Body of pancreas (tissue), 4 donors: ENCODE results near the gene TARBP1.

Experiments used
- POLR2A ChIP-seq, 3 donors: fragments of 450-650 bp; IDR thresholded peaks; one replicate each; pipeline ENCODE4 v1.6.1; 2016; ENCODE audit warnings: antibody characterized with exemption in 3 of 3, mild to moderate bottlenecking in 2 of 3
- TF ChIP-seq, protein P1 (sequence below), 7 experiments: fragments of 450-650 bp in 4 of 7; fragments of 200-600 bp in 3 of 7; sonication (generic) in 3 of 7; IDR thresholded peaks; one replicate each; pipeline ENCODE4 v1.5.1; 2016 to 2019; ENCODE audit warnings: antibody characterized with exemption in 7 of 7

DNA sequence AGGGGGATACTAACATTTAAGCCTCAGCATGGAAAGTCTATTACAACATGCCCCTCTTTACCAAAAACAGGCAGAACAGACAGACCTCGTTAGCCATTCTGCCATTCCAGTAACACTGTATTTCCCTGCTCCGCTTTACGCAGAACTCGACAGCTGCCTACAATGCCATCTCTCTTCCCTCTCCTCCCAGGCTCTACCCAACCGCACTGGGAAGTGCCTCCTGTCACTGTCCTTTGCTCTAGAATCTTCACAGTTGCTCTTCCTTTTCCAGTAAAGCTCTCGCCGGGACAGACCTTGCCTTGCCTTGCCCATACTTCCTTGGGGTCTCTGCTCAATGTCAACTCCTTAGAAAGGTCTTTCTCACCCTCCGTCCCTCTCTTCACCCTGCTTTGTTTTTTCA lies 82.9 kb downstream of the TARBP1 start:
- TF ChIP-seq, protein P1, sequence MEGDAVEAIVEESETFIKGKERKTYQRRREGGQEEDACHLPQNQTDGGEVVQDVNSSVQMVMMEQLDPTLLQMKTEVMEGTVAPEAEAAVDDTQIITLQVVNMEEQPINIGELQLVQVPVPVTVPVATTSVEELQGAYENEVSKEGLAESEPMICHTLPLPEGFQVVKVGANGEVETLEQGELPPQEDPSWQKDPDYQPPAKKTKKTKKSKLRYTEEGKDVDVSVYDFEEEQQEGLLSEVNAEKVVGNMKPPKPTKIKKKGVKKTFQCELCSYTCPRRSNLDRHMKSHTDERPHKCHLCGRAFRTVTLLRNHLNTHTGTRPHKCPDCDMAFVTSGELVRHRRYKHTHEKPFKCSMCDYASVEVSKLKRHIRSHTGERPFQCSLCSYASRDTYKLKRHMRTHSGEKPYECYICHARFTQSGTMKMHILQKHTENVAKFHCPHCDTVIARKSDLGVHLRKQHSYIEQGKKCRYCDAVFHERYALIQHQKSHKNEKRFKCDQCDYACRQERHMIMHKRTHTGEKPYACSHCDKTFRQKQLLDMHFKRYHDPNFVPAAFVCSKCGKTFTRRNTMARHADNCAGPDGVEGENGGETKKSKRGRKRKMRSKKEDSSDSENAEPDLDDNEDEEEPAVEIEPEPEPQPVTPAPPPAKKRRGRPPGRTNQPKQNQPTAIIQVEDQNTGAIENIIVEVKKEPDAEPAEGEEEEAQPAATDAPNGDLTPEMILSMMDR (IDR thresholded peaks at IDR 0.05): no peak
- TF ChIP-seq POLR2A (IDR thresholded peaks at IDR 0.05): no peak
